HG03159 (cell line): ENCODE data around the gene YAP1.

Source experiments
- ATAC-seq: cut with Tn5 transposase; IDR thresholded peaks from one replicate; pipeline ENCODE4 v1.9.1; 2021; ENCODE audit warnings: mild to moderate bottlenecking, moderate library complexity; ENCODE audit not compliant: unreplicated experiment

YAP1 gene

GRCh38 chr11:102157219-102157618 lies 47.0 kb downstream of the YAP1 start:
- ATAC-seq, result no peak

DNA sequence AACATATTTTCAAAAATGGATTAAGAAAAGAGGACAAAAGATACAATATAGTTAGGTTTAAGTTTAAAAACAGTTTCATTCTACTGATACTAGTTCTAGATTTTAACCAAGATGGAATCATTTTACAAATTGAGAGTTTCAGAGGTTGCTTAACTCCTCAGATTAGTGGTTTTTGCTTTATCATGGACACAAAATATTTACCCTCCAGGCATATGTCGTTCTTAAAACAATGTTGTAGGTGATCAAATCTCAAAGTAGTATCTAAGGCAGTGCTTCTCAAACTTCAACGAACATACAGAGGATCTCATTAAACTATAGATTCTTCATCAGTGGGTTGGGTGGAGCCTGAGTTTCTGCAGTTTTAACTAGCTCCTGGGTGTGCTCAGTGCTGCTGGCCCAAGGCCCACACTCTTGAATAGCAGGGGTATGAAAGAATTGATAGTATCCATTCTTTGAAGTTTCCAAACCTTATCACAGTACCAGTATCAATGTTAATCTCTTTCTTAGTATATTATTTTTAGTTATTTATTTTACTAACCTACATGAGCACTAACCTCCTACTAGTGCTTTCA lies 48.0 kb downstream of the YAP1 start:
- ATAC-seq, result no peak

GRCh38 chr11:102163368-102163767 lies 53.1 kb downstream of the YAP1 start:
- no peak for ATAC-seq

- ATAC-seq, result no peak
Observed at GRCh38 chr11:102166175-102167064, 56.2 kb downstream of the YAP1 start.

- ATAC-seq, result no peak
Observed at GRCh38 chr11:102168481-102168880, 58.2 kb downstream of the YAP1 start.

DNA sequence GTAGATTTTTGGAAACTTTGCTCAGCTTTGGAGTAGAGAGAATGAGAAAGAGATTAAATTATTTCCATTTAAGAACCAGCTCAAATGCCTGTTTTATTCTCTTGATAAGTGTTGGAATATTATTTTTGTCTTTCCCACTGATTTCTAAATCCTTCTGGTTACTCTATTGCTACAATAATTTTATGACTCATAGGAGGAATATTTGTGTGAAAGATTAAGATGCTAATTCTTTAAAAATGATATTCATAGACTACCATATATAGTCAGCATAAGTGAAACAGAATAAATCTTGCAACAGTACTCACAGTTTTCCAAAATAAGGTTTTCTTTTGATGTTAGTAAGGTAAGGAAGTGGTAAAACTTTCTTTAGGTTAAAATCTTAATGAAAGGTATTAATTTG lies 60.9 kb downstream of the YAP1 start:
- ATAC-seq, result no peak

DNA sequence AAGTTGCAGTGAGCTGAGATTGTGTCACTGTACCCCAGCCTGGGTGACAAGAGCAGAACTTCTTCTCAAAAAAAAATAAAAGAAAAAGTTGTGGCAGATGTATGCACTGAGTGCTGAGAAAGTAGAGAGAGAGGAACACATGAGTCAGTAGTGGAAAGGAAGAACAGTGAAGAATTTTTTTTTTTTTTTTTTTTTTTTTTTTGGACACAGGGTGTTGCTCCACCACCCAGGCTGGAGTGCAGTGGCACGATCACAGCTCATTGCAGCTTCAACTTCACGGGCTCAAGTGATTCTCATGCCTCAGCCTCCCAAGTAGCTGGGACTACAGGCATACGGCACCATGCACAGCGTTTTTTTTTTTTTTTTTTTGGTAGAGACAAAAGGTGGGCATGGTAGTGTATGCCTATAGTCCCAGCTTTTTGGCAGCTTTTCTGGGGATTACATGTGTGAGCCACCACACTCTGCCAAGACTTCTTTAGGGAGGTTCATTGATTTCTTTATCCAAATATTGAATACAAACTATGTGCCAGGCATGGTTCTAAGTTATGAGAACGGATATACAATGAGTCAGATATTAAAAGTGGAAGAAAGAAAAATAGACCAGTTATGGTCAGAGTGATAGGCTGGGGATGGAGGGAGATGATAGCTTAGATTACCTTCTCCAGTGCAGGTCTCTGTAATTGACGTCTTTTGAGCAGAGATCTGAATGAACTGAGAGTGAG lies 62.0 kb downstream of the YAP1 start:
- no peak for ATAC-seq

GRCh38 chr11:102177126-102177525 lies 66.9 kb downstream of the YAP1 start:
- no peak for ATAC-seq

GRCh38 chr11:102177974-102178631 lies 67.9 kb downstream of the YAP1 start:
- no peak for ATAC-seq

DNA sequence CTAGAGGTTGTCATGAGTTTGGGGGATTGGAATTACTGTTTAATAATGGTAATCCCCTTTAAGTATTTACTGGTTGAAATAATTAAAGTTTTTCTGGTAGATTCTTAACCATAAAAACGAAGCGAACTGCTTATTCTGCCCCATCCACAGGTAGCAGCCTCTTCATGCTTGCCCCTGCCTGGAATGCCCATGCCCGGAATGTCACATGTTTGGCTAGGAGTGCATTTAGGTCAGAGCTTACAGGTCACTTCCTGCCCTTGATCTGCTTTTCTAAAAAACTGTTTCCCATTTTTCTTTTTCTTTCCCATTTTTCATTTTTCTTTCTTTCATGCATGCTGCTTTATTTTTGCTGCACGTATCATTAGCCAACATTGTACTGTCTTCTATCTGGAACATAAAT lies 69.1 kb downstream of the YAP1 start:
- ATAC-seq, result no peak

DNA sequence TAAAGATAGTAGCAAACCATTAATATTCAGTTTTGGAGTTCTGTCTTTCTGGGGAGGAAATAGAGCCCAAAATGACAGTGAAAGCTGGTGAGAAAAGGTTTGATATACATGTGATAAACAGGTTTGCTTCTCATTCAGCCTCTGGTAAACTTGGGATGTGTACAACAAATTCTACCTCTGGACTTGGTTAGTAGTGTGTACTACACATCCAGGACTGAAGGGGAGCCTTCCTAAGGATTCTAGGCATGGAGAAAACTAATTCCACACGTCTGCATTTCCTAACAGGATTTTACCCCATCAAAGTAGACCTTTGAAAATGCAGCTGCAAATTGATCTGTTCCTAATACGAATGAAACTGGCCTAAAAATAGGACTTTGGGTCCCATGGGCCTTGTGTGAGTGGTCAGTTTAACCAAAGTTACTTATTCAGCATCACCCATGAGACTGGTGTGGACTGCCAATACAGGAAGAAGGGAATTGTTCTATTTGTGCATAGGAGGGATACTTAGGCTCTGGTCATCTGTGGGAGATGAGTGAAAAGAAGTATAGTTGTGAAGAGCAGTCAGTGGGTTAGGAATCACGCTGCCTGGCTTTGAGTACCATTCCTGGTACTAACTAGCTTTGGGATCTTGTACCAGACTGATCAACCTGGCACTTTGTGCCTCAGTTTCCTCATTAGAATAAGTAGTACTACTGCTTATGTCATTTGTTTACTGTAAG lies 74.2 kb downstream of the YAP1 start:
- ATAC-seq, result no peak

DNA sequence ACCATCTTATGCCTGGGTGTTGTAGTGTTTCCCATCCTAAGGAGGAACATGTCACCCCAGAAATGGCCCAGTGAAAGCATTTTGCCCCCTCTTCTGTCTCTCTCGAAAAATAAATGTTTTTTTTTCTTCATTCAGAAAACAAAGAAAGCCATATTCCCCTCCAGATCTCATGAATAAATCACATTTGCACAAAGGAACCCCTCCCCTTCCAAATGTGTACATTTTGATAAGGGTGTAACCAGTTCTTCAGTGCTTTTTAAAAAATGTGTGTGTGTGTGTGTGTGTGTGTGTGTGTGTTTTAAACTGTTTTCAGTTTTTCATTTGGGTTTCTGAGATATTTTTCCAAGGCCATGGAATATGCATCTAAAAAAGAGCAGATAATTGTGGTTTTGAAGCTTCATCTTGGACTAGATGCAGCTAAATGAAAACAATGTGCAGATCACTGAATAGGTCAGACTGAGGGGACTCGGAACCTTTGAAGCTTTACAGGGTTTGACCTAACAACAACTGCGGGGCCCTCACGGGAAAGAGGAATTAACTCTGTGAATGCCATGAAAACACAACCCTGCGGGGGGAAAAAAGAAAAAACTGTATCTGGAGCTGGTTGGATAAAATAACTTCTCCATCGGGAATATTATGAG lies 76.4 kb downstream of the YAP1 start:
- ATAC-seq, result no peak

DNA sequence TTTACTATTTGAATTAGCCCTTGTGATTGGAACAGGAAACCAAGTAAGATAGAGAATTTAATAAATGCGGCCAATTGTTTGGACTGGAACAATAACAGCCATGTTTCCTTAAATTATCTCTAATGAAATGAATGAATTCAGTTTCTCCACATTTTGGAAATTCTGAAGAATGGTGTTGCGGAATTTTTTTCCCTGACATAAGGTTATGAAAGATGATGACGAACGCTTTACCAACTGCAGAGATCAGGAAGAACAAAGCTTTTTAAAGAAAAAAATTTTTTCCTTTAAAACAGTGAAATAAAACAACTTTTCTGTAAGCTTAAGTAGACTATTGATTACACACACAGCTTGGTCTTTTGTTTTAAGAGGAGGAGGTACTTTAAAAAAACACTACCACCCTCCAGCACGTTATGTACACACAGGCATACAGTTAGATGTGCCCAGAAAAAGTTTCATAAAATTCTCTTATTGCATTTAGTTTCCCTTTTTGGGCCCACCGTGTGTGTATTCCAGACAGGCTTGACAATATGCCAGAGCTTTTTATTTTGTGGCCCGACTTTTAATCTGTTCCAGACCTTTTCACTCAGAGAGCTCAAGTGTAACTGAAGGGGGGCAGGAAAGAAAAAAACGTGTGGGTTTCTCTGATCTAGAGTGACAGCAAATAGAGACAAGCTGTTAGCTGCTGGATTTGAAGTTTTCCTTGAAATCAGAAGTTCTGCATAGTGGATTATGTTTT lies 77.3 kb downstream of the YAP1 start:
- no peak for ATAC-seq

DNA sequence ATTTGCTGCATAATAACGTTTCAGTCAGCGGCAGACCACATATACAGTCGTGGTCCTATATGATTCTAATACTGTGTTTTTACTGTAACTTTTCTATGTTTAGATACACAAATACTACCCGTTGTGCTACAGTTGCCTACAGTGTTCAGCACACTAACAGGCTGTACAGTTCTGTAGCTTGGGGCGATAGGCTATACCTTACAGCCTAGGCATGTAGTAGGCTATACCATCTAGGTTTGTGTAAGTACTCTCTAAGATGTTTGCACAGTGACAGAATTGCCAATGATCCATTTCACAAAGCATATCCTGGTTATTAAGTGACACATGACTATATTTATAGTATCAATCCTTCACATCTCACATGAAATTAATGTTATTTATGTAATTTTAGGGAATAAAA lies 78.2 kb downstream of the YAP1 start:
- no peak for ATAC-seq

- ATAC-seq, result no peak
Observed at GRCh38 chr11:102191832-102192231, 81.6 kb downstream of the YAP1 start.

DNA sequence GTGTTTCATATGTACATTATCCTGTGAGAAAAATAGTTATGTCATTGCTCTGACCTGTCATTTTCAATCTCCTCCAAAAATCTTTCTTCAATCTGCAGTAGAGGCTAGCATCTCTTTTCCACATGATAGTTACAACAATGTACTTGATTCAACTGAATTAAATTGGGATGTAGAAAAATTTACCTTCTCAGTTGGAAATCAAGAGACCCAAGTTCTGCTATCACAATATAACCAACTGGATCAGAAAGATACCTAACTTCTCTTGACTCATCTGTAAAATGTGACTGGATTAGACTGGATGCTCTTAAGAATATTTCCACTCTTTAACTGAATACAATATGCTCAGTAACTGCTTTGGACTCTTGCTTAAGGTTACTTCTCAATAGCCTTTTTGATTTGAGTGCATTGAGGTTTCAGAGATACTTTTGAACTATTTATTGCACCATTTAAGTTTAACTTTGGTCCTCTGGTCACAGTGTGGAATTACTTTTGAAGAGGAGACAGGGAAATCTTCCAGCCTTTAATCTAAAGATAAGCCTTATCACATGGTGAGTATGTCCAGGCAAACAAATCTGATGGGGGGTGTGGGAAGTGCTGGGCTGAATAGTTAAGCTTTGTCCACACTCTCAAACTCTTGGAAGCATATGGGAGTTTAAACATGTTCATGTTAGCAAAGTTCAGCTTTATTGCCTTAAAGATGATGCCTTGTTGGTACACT lies 82.3 kb downstream of the YAP1 start:
- ATAC-seq, result no peak

GRCh38 chr11:102194257-102194656 lies 84.0 kb downstream of the YAP1 start:
- no peak for ATAC-seq

DNA sequence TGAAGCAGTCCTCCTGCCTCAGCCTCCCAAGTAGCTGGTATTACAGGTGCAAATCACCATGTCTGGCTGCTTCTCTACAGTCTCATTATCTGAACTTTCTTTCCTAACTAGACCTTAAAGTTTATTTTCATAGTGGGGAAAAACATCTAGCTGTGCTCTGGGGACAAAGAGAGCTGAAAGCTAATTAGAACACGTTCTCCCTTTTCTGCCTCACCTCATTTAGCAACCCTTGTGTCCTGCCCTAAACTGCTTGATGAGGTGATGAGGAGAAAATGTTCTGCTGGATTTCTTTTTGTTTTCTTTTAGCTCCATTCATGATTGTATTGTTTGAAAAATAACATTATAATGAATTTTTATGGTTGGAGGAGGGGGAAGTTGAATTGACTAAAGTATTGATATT lies 84.7 kb downstream of the YAP1 start:
- no peak for ATAC-seq

DNA sequence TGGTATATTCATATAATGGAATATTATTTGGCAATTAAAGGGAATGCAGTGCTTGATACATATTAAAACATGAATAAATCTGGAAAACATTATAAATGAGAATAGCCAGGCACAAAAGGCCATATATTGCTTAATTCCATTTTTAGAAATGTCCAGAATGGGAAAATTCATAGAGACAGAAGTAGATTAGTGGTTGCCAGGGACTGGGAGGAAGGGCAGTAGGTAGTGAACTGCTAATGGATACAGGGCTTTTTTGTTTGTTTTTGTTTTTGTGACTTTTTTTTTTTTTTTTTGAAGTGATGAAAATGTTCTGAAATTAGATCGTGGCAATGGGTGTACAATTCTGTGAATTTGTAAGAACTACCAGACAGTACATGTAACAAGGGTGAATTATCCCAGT lies 86.1 kb downstream of the YAP1 start:
- no peak for ATAC-seq
